ENCODE data around the gene KCP.
"Not testable (repeated sequence)": the region's sequence is repeated elsewhere in the genome, so short reads cannot be mapped to it uniquely, and the experiment has no call there.

KCP gene

DNA sequence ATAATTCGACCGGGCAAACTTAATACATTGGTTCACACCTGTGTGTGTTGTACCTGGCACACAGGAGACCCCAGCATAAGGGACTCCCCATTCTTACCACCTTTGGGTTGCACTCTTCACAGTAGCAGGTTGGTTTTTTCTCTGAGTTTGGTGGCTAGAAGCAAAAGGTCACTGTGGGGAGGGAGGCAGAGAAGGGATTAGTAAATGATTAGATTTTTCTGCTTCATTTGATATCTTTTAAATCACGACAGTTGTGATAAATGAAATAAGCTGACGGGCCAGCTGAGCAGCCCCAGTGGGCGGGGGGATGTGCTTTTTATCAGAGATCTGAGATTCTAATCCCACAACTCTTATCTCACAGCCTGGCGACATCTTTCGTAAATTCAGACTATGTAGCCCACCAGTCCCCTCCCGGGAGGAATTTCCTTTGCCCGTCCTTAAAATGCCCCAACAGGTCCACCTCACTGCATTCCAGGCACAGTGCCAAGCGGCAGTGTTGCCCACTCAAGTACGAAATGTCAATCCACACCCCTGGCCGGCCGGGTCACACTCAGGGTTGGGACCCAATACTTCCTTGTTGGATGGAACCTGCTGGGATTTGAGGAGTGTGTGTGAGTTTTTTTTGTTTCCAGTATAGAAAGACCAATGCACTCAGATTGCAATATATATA lies 10.5 kb upstream of the KCP start:
- FAIRE-seq: no peak

DNA sequence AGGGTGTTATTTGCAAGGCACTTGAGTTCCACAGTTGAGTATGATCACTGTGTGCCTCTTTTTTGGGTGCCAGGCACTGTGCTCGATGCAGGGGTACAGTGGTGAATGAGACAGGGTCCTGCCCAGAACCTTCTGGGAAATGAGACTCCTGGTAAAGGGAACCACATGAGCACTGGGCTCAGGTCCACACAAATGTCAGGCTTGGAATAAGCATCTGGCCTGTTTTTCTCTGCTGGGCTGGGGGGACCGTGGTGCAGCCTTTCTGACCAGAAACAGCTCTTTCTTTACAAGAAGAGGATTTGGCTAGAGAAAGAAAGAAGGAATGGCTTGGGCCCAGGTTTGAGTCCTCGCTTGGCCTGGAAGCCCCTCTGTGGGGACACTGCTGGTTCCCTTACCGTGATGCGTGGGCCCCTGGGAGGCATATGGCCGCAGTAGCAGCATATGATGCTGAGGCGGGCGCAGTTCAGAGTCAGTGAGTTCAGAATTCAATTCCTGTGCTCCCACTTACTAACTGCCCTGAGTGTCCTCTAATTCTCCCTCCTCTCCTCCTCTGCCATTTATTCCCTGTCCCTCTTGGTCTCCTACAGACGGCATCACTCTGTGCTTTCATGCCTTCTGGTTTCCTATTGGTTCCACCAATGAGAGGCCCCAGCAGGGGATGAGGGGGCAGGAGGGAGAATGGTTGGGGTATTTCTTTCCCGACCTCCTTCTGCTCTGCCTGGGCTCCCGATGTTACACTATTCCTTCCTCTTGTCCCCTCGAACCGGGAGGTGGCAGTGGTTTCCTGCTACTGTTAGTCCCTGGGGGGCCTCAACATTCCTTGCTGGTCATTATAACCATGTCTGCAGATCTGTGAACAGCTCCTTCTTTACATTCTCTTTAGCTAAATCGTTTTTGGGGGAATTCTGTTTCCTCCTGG lies 9.6 kb upstream of the KCP start:
- no peak for FAIRE-seq

DNA sequence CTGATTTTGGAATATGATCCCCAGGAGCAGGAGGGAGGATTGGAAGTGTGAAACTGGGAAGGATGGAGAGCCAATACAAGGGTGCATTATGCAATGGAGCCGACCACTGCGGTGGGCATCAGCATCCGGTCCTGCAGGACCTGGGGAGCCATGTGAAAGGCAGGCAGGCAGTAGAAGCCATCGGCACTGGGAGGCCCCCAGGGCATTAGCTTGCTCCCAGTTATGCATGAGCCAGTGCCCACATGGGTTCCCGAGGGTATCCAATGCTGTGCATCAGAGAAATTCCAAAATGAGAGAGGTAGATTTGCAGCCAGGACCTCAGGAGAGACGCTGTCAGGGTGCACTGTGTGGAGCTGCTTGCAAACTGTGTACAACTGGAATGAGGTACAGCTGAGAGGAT lies 8.7 kb upstream of the KCP start:
- no peak for FAIRE-seq

DNA sequence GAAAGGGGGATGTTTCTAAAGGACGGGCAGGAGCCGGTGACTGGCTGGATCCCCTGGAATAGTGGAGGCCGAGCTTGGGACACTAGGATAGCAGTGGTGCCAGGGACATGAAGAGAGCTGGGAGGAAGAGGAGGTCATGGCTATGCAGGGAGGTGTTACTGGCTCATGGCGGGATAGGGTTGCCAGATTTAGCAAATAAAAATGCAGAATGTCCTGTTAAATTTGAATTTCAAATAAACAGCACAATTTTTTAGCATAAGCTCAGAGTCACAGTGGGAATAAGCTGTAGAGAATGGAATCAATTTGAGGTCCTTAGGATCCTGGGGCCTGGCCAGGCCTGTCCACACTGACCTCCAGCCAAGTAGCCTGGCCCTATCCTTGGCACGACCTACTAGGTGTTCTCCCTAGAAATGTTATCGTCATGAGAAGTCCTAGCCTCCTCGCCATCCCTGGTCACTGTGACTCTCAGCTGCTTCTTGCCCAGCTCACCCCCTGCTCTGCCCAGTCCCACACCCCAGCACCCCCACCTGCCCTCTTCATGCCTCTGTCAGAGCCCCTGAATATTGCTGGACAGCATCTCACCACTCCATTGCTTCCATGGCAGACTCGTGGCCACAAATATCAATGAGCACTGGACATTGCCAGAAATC lies 7.6 kb upstream of the KCP start:
- no peak for FAIRE-seq

DNA sequence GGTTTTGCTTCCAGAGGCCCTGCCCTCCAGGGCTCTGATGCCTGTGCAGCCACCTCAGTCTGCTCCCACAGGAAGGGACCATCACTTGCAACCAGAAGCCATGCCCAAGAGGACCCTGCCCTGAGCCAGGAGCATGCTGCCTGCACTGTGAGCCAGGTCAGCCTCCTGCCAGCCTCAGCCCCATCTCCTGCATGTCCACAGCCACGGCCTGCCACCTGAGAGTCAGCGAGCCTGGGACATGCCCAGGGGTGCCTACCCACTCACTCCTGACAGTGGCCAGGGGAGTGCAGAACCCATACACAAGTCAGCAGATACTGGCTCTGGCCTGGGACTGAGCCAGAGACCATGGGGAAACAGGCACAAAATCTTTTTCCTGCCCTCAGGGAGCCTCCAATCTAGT lies 6.6 kb upstream of the KCP start:
- no peak for FAIRE-seq

DNA sequence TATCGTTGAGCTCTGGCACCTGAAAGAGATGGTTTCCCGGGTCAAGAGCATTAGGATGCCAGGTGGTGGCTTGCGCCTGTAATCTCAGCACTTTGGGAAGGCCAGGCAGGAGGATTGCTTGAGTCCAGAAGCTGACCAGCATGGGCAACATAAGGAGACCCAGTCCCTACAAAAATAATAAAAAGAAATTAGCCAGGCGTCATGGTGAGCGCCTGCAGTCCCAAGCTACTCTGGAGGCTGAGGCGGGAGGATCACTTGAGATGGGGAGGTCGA lies 6.1 kb upstream of the KCP start:
- FAIRE-seq: no peak

DNA sequence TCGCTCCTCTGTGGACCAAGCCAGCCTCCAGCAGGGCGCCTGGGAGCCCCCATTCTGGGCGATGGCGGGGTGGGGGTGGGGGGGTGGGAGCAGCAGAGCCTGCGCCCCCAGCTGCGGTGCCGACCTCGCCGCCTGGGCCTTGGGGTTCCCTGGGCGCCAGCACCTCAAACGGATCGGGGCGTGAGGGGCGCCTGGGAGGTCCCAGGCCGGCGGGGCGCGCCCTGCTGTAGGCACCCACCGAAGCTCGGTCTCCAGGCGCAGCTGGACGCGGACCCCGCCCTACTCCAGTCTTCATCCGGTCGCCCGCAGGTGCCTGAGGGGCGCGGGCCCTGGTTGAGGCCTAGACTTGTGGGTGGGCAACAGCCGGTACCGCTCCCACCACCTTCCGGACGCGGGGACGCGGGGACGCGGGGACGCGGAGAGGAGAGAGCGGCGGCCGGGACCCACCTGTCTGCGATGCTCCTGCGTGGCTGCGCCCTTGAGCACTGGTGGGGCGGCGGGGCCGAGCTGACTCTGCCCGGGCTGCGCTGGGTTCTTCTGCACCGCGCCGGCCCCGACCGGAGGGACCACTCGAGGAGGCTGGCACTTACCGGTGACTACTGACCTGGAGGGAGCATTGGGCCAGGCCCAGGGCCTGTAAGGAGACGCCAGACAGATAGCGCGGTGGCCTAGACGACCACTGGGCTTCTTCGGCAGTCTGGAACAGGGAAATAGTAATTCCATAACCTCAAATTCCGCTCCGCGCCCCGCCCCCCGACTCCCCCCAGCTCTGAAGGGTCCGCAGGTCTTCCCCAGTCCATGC lies 5.5 kb upstream of the KCP start:
- FAIRE-seq: no peak

DNA sequence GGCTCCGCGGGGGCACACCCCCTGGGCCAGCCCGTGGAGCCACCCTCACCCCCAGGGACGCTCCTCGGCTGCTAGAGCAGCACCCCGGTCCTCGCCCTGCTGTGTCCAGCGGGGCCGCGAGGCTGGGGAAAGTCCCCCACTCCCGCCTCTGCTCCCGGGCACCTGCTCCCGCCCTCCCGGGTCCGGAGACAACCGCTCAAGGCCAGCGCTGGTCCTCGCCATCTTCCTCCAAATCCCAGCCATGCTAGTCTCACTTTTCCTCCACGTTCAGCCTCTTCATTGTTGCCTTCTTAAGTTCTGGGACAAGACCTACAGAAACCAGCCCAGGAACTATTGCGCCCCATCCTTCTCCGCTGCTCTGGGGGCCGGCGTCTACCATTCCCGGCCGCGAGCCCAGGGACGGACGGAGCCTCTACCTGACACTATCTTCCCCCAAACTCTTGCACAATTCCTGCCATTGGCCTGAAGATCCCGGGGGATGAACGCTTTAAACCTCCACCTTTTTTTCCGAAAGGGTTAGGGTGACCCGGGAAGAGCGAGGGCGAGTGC lies 4.8 kb upstream of the KCP start:
- FAIRE-seq: no peak

DNA sequence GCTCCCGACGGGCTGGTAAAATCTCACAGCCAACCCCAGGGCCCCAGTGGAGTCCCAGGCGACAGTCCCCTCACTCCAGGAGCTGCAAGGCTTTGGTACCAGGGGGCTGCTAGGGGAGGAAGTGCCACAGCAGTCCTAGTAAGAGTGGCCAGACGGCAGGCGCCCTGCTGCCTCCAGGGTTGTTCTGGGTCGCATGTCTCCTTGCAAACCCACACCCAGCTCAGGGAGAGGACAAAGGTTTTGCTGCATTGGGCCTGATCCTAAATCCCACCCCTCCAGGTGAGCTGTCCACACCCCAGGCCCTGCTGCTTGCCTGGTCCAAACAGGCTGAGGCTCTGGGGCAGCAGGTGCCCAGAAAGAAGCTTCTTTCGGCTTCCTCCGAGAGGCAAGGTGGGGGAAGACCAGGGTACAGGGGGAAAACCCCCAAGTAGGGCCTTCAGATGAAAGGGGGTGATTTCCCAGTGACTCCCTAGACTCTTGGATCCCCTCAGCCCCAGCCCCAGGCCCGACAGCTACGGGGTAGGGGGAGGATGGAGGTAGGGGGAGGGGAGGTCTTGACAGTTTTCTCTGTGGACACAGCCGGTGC lies 4.2 kb upstream of the KCP start:
- no peak for FAIRE-seq

DNA sequence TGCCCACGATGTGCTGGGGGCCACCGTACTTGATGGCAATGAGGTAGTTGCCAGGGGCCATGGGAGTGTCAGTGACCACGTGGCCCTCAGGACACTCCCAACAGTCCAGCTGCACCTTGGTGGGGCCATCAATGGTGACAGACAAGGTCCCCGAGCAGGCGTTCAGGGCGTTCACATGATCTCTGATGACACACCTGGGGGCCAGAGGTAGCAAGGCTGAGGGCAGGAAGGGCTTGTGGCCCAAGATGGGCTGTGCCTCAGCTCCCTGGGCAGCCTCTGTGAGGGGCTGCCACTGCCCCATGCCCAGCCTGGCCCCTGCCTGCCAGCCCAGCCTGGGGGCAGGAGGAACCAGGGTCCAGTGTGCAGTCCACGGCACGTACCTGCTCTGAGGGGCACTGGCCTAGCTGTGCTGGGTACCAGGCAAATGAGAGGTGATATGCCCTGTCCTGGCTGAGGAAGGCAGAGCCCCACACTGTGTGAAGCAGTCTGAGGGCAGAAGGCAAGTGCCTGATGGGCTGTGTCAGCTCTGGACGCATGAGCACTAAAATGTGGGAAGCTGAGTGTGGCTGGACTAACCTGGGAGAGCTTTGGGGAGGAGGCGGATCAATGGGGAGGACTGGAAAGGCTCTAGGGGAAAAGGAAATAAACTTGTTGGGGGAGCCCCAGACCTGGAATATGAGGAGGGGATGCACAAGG lies 3.5 kb upstream of the KCP start:
- FAIRE-seq: no peak

DNA sequence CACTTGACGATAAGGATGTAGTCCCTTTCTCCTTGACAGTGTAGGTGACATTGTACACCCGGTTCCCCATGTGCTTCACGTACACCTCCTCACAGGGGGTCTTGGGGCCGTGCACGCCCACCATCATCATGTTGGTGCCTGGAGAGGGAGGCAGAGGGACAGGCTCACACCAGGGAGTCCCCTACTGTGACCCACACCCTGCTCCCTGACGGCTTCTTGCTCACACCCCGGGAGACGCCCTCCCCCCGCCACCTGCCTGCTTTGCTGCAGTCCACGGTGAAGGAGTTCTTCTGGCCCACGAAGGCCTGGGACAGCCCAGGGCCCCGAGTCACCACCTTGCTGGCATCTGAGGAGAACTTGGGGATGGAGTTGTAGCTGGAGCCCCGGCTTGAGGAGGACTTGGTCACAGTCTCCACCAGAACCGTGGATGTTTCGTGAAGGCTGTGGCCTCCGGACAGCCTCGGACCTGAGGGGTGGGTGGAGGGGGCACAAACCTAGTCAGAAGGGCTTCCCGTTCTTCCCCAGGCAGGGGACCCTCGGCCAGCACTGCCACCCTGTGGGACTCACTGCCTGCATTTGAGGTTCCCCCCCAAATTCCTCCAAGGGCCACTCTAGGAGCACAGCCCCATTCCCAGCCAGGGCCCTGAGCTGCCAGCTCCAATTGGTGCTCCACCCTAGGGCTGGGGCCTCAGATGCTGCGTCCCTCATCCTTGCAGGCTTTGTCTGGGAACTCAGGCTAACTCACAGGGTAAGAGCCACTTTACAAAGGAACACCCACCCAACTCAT lies 2.4 kb upstream of the KCP start:
- FAIRE-seq: not testable (repeated sequence)

DNA sequence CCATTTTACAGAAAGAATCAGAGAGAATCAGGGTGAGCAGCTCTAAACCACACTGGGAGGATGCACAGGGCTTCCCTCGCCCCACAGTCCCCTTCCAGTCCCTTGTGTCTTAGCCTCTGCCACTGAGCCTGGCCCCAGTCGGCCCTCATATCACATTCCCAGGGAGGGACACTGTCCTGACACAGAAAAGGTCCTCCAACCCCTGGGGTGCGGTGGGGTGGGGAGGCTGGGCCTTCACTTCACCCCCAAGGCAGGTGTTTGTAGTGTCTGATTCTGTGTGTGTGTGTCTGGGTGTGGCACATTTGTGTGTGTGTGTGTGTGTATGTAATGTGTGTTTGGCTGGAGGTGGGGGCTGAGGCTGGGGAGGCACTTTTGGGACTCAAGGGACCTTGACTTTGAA lies 1.8 kb upstream of the KCP start:
- FAIRE-seq: no peak

DNA sequence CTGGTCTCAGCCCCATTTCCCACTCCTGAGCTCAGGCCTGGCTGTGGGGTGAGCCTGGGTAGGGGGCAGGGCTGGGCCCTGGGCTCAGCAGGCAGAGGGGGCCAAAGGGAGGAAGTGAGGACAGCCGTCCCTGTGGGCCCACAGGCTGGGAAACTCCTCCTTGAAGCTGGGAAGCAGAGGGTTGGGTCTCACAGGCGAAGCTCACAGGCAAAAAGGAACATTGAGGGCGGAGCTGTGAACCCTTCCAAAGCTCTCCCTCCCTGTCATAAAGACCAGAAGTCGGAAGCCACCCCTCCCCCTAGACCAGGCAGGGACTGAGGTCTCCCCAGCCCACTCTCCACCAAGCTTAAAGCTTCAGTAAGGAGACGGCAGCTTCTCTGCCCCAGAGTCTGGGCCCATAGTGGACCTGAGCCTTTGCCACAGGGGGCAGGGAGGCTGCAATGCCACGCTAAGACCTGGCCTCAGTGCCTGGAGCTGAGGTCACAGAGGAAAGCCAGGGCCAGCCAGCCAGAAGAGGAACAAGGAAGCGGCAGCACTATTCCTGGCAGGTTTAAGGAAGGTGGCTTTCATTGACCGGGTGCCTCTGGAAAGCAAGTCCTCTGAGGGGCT lies 1.0 kb upstream of the KCP start:
- FAIRE-seq: no peak

DNA sequence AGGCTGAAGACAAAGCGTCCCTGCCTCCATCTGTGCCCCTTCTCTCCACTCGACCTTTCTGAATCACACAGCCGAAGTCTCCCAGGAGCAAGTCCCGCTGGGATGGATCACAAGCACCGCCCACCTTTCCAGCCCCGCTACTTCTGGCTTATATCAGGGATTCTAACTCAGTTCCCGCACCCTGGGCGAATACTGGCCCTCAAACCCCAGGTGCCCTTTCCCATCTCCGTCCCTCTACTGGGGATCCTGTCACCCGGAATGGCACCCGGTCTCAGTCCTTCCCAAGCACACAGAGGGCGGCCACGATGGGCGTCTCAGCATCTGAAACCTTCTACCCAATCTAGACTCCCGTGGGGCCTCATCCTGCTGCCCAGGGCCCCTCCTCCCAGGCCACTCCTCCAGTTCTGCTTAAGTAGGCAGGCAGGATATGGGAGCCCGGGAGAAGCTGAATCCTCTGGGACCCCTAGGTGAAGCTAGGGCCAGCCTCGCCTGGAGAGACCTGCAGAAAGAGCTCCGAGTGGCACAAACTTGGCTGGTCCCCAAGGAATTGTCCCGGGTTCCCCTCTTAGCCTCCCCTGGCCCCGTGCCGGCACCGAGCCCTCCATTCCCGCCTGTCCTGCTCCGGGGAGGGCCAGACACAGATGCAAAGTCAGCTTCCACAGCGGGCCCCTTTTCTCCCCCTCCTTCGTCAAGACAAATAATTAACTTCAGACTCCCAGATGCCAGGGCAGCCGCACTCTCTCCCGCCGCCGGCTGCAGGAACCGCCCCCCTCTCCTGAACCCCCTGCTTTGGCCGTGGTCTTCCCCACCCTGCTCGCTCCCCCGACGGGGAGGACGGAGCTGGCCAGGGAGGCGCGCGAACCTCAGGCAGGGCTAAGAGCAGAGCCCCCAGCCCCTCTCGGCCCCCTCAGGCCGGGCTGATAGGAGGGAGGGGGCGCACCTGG lies 612 bp downstream of the KCP start:
- FAIRE-seq: no peak

DNA sequence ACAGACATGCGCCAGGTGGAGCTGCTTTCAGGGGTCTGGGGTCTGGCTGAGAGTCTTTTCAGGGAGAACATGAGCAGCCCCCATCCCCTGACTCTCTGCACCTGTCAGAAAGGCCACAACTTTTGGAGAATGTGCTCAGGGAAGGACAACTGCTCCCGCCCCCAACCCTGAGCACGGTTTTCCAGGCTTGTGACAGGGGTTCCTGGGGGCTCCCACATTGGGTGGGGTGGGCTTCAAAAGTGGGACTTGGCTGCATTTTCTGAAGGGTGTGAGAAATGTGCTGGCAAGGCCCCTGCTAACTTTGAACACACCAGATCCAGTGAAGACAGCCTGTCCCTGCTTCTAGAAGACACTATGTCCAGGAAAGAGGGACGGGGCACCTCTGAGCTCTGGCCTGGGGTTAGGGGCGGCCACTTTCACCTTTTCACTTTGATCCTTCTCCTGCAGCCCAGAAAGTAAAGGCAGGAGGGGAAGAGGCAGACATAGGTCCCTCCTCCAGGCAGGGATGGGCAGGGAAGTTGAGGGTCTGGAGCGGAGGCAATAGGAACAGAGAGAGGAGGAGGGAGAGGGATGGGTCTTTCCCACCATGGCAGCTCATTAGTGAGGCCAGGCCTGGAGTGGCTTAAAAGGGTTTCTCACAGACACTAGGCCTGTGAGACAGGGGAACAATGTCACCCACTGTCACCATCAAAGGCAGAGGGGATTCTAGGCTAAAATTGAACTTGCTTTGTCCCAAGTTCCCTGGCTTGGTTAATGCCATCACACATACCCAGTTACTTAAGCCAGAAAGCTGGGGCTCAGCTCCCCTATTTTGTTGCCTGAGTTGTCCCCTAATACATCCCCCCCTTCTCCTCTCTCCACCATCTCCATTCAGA lies 1.5 kb downstream of the KCP start:
- no peak for FAIRE-seq

DNA sequence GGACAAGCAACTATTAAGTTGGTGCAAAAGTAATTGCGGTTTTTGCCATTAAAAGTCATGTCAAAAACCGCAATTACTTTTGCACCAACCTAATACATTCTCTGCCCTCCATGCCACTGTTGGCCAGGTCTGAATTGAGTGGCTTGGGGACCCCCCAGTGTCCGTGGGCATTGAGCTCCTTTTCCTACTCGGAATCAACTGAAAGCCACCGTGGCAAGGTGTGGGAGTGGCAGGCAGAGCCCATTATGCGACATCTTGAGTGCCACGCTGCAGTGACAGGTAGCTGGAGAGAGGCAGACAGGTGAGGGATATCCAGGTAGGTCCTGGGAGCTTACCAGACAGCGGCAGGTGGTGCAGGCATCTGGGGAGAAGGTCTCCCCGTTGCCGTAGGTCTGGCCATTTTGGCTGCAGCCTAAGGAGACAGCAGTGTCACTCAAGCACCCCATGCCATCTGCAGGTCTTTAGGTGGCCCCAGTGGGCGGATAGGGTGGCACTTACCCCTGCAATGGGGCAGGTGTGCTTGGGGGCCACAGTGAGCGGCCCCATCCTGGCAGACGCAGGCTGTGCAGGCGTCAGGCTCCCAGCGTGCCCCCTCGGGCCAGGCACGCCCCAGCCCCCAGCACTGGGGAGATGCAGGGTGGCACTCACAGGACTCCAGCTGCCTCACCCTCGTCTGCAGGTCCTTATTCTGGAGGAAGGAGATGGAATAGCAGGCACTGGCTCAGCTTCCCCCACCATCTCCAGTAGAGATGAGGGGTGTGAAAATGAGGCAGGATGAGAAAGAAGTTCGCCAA lies 3.5 kb downstream of the KCP start:
- no peak for FAIRE-seq

DNA sequence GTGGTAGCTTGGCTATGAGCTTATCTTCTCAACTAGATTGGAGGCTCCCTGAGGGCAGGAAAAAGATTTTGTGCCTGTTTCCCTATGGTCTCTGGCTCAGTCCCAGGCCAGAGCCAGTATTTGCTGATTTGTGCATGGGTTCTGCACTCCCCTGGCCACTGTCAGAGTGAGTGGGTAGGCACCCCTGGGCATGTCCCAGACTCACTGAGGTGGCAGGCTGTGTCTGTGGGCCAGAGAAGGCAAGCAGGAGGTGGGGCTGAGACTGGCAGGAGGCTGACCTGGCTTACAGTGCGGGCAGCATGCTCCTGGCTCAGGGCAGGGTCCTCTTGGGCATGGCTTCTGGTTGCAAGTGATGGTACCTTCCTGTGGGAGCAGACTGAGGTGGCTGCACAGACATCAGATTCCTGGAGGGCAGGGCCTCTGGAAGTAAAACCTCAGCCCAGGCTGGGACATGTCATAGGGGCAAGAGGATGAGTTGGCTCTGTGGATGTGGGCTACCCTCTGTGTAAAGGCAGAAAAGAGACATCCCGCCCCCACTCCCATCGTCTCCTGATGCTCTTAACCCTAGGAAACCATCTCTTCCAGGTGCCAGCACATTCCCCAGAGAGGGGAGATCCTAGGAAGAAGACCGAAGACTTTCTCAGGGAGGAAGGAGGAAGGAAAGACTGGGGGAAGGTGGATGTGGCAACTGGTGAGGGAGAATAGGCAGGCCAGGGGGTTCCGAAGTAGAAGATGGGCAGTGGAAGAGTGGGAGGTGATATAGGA lies 4.3 kb downstream of the KCP start:
- no peak for FAIRE-seq
